GM19328 (cell line): ENCODE data around the gene PRR18.
A peak's percentile ranks its signal among the peaks of the same experiment; 100 is the strongest.
"Not testable (repeated sequence)": the region's sequence is repeated elsewhere in the genome, so short reads cannot be mapped to it uniquely, and the experiment has no call there.

ENCODE experiments used
- ATAC-seq: cut with Tn5 transposase; IDR thresholded peaks from one replicate; pipeline ENCODE4 v1.9.1; 2021; ENCODE audit warnings: mild to moderate bottlenecking, moderate library complexity; ENCODE audit not compliant: unreplicated experiment

The PRR18 gene

DNA sequence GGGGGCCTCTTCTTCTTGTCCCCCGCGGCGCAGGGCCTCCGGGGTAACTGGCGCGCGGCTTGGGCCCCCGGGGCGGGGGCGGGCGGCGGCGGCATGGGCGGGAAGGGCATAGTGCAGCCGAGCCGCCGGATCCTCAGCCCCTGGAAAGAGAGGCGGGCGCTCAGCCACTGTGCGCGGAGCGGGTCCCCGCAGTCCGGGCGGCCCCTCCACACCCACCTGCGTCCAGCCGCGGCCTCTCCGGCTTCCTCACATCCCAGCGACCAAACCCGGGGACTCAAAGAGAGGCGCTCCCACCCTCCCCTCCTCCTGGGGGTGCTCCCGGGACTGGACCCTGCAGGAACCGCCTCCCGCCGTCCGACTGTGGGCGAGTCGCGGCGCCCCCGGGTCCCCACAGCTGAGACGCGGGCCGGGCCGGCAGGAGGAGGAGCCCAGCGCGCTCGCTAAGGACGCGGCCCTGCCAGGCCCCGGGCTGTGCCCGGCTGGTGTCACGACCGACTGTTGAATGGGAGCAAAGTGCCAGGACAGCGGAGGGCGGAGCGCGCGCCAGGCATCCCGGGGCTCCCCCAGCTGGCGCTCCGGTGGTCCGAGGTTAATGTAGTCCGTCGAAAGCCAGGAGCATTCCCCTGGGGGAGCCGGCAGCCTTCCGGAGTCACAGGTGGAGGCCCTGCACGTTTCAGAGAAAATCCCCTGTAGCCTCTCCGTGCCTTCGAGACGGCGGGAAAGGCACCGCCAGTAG, at the start of gene PRR18:
Gene PRR18, minus strand, starts transcription at position 360 of the 736 bp plus-strand sequence. Its CDS starts 250 bp downstream, at position 110.
- ATAC-seq: peak; percentile 40

DNA sequence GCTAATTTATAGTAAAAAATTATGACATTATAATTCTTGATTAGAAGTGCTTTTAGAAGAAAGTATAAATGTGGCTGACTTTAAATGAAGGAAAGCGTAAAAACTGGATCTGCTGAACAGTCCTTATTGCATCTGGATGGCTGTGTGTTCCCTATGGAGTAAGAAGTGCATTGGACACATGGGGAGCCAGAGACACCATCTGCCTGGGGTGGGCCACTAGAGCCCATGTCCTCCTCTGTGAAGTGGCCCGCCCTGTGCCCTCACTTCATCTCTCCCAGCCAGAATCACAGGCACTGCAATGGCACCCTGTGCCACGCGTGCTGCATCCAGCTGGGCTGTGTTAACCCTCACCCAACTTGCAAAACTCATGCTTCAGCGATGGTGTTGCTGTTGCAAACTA, 47.4 kb upstream of the PRR18 start:
- ATAC-seq: no peak

GRCh38 chr6:166354965-166355364, 46.8 kb upstream of the PRR18 start:
- no peak for ATAC-seq

DNA sequence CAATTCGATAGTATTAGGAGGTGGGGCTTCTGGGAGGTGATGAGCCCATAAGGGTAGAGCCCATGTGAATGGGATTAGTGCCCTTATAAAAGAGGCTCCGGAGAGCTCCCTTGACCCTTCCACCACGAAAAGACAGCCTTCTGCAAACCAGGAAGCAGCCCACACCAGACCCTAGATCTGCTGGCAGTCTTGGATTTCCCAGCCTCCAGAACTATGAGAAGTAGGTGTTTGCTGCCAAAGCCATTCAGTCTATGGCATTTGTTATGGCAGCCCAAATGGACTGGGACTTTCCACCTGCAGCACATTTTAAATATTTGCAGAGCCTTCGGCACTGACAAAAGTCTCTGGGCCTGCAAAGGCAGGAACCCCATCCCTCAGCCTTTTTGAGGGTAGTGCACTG, 46.0 kb upstream of the PRR18 start:
- no peak for ATAC-seq

- ATAC-seq: no peak
These were observed 45.3 kb upstream of the PRR18 start for GRCh38 chr6:166353507-166353906.

DNA sequence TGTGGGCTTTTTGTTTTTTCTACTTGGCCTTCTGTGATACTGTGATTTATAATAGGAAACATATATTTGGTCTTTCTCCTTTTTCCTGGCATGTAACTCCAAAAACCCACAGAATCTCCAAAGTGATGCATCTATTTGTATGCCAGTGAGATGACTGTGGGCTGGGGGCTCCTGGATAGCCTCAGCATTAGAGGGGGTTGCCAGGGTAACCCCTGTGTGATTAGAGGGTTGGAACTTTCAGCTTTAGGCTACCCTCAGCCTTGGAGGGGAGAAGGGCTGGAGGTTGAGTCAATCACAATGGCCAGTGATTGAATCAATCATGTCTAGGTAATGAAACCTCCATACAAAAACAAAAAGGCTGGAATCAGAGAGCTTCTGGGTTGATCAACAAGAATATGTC, 44.7 kb upstream of the PRR18 start:
- no peak for ATAC-seq

DNA sequence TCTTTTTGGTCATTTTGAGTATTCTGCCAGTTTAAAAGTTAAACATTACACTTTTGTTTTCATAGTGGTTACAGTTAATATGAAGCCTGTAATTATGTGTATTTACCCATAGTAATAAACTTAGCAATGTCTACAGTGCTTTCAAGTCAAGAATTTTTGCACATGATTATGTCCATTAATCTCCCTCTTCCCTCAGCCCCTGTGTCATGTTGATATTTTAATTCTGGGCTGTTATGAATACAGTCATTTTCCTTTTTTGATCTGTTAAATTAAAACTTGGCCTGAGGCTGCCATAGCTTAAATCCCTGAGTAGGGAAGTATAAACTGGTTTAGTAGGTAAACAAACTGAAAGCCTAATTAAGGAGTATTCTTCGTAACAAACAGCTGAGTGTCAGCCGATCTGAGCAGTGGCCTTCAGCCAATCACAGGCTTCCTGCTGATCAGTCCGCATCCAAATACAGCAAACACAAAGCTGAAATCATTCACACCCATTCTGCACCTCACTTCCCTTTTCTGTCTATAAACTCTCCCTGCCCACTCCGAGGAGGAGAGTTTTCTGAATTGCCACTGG, 43.6 kb upstream of the PRR18 start:
- ATAC-seq: peak; percentile 86

- no peak for ATAC-seq
These were observed 40.2 kb upstream of the PRR18 start for GRCh38 chr6:166348305-166348949.

- ATAC-seq: no peak
These were observed 38.8 kb upstream of the PRR18 start for GRCh38 chr6:166346965-166347364.

GRCh38 chr6:166346449-166346848, 38.3 kb upstream of the PRR18 start:
- ATAC-seq: no peak

DNA sequence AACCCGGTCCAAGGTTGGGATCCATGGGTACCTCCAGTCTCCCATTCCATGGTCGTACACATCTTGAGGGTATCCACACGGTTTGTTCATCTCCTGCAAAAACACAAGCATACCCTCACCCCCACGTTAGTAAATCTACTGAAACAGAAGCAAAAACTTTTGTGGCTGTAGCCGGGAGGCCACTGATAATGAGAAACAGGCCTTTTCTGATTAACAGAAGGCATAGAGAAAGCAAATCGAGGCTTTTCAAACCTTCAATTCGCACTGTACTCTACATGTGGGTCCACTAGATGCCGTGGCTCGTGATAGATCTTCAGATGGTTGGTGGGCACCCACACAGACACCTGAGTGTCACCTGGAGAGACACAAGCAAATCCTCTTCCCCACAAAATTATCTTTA, 37.5 kb upstream of the PRR18 start:
- ATAC-seq: not testable (repeated sequence)

- ATAC-seq: not testable (repeated sequence)
These were observed 36.7 kb upstream of the PRR18 start for GRCh38 chr6:166344921-166345320.

- ATAC-seq: no peak
These were observed 36.0 kb upstream of the PRR18 start for GRCh38 chr6:166344240-166344639.

DNA sequence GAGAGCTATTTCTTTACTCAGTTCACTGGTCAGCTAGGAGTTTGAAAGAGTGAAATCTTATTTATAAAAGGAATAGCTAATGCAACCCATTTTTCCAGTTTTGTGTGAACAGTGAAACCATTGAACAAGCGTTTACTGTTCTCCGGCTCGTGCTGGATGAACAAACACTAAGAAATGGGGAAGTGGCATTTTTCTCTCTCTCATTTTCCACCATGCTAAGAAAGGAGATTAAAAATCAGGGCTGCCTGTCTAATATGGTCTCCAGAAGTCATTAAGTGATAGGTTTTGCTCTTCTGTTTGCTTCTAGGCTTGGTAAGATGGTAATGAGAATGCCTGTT, 34.9 kb upstream of the PRR18 start:
- peak; percentile 25 for ATAC-seq

- peak; percentile 89 for ATAC-seq
These were observed 34.4 kb upstream of the PRR18 start, which contains the start of gene SFT2D1 for GRCh38 chr6:166342349-166343149. Gene SFT2D1, minus strand, starts transcription at chr6:166342545. Its CDS starts 64 bp downstream, at chr6:166342481.

GRCh38 chr6:166341977-166342348, 33.8 kb upstream of the PRR18 start:
- no peak for ATAC-seq

DNA sequence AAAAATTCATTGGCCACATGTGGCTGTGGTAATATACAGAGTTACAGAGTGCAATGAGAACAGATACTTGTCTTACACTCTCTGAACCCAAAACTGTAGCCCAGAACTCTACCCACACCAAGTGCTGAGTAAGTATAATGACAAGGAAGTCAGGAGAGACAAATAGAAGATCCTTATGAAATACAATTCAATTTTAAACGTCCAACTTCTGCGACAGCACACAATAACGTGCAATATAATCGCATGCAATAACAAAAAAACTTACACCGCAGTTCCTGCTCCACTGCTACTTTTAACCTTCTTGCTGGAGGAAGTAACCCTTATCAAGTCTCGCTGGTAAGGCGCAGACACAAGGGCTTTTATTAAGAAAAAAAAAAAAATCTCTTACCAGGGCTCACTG, 33.3 kb upstream of the PRR18 start:
- ATAC-seq: no peak

GRCh38 chr6:166338854-166339253, 30.7 kb upstream of the PRR18 start:
- ATAC-seq: no peak

DNA sequence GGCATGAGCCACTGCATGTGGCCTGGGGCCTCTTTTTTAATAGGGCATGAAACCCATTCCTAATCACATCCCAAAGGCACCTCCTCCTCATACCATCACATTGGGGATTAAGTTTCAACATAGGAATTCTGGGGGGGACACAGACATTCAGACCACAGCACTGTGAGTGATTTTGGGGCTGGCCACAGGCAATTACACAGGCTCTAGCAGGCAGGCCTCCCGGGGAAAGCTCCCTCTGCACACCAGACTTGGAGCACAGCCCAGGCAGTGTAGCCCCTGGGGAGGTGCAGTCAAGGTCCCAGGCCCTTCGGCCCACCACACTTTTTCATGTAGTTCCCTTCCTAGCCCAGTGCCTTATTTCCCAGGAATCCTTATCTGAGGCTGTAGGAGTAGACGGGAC, 28.7 kb upstream of the PRR18 start:
- ATAC-seq: no peak

DNA sequence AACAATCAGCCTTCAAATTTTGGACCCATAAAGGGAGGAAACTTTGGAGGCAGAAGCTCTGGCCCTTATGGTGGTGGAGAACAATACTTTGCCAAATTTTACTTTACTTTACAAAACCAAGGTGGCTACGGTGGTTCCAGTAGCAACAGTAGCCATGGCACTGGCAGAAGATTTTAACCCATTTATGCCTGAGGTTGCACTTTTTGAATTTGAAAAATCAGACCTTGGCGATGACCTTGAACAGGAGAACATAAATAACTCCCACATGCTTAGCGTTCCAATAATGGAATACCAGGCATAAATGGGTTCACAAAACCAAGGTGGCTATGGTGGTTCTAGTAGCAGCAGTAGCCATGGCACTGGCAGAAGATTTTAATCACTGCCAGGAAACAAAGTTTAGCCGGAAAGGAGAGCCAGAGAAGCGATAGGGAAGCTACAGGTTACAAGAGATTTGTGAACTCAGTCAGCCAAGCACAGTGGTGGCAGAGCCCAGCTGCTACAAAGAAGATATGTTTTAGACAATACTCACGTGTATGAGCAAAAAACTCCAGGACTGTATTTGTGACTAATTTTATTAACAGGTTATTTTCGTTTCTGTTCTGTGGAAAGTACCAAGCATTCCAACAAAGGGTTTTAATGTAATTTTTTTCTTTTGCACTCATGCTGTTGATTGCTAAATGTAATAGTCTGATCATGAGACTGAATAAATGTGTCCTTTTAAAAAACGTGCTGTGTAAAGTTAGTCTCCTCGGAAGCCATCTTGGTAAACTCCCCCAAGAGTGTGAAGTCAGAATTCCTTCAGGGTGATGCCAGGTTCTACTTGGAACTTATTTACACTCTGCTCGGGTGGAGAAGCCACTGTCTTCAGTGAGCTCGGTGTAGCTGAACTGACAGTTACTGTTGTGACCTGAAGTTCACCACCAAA, 27.4 kb upstream of the PRR18 start:
- ATAC-seq: no peak
